Measurements from ENCODE around the gene PARD3B. TPM values are rescaled to one million over a fixed set of nuclear protein-coding genes. Genes with fewer than 3 reads are reported as not detected.

Gene PARD3B
- total RNA-seq, 1 donor from 2014 or later: 6.4 TPM

DNA sequence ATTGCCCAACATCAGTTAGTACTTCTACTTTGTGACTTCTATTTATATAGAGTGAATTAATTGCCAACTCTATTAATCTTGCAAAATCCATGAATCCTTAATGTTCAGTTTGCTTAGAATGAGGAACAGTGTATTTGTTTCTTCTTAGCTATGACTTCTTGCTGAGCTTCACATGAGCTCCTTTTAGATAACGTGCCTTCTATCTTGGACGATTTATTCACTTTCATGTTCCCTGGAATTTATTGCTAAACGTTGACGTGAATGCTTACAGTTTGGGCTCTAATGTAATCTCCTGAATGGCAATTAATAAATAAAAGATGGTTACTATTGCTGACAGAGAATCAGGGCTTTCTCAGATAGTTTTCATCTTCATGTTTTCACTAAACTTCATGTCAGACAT is 752.6 kb downstream of the PARD3B start:
- DNase-seq (ENCODE audit: low read depth in 2 of 2): no peak

DNA sequence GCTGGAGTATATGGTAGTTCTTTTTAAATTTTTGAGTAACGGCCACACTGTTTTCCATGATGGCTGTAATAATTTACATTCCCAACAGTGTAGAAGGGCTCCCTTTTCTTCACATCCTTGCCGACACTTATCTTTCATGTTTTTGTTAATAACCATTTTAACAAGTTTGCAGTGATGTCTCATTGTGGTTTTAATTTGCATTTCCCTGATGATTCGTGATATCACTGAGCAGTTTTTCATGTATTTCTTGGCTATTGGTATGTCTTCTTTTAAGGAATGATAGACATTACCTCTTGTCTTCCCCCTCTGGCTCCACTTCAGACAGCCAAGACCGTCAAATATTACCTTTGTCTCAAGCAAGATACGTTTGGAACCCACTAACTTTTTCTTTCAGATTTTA is 765.9 kb downstream of the PARD3B start:
- no peak for DNase-seq (ENCODE audit: low read depth in 2 of 2)

DNA sequence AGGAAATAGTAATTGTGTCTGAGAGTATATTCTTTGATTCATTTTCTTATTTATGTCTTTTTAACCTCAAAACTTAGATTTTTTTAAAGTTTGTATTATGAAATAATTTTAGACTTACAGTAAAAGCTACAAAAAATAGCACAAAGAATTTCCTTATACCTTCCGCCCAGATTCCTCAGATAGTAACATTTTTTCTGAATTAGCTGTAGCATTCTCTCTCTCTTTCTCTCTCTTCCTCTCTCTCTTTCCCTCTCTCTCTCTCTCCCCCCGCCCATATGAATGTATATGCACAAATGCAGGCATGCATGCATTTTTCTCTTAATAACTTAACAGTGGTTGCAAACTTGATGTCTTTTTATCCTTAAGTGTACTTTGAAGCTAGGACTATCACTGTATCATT is 776.0 kb downstream of the PARD3B start:
- DNase-seq (ENCODE audit: low read depth in 2 of 2): no peak

DNA sequence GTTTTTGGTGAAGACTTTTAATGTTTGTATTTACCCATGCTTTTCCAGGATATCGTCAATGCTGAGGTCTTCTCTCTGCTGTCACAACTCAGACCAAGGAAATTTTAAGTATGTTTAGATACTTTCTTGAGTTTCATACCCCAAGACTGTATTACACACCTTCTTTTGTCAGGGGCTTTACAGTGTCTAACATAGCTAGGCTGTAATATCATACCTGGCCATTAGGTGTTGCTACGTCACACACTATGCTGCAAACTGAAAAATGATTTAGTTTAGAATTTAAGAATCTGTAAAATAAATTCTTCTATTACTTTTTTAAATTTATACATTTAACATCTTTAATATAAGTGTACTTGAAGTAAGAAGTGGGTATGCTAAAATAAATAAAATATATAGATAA is 778.7 kb downstream of the PARD3B start:
- peak in 1 of 2 donors; percentile 8 for DNase-seq (ENCODE audit: low read depth in 2 of 2)

DNA sequence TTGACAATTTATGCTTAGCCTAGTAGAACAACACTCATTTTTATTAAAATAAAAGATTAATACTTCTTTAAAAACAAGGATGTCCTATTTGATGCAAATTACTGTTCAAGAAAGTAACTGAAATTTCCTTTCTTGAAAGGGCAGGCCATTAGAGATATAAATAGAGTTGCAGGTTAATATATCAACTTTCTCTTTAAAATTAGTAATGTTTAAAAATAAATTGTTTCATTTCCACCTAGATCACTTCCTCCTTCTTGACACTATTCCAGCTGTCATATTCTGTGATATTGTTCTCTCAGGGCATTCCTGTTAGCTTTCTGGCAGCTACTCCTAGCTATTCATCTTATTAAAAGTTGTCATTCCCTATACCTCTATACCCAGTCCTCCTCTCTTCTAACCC is 779.1 kb downstream of the PARD3B start:
- DNase-seq (ENCODE audit: low read depth in 2 of 2): peak in 1 of 2 donors; percentile 4

DNA sequence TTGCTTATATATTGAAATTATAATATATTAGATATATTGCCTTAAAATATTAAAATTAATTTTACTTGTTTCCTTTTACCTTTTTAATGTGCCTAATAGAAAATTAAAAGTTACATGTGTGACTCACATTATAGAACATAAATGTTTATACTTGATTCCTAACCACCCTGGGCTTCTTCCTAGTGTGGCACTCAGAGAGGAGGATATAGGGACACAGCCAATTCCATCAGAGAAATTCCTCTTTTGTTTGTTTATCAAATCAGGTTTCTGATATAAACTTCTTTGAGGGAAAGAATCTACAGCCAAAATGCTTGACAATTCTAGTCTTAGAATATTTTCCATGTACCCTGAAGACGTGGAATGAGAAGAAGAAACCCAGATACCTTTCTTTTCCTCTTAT is 788.1 kb downstream of the PARD3B start:
- DNase-seq (ENCODE audit: low read depth in 2 of 2): no peak

DNA sequence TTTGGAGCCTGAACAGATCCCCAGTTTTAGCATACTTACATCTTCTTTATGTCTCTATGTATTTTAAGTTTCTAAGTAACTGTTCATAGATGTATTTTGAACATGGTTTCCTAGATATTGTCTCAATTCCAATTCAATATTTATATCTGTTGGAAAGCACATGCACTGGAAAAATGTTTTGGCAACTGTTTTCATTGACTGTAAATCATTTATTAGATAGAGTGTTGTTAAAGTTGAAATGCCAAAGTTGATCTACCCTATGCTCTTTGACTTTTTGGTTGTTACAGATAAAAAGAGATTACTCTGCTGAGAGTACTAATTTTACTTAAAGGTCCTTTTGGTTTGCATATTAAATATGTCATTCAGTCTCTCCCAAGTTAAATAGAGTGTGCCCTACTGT is 792.0 kb downstream of the PARD3B start:
- DNase-seq (ENCODE audit: low read depth in 2 of 2): no peak

DNA sequence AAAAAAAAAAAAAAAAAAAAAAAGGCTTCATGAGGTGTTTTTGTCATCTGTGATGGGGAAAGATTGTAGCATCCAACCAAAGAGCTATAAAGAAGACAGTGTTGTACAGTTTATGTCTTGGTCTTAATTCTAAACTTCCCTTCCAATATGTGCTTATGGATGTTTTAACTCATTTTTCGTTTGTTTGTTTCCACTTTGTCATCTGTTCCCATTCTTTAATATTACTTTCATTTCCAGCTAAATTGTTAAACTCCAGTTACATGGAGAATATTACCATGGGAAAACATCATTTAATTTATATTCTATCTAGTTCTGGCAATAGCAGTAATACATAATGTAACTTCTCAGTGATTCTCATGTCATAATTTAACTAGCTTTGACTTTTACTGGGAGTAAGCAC is 792.9 kb downstream of the PARD3B start:
- DNase-seq (ENCODE audit: low read depth in 2 of 2): no peak

DNA sequence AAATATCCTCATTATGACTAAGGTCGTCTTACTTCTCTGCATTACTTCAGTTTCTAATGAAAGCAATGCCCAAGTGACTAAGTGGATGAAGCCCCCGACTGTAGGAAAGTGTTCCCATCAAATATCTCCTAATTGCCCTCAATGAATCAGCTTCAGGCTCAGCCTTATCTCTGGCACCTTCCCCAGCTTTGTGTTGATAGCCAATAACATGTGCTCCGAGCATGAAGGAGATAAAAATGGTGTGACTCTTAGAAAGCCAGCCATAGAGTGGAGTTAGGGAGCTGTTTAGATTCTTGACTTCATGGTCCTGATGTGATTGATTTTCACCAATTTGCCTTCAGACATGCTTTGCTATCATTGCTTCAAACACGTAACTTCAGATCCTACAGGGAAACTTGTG is 797.8 kb downstream of the PARD3B start:
- no peak for DNase-seq (ENCODE audit: low read depth in 2 of 2)

DNA sequence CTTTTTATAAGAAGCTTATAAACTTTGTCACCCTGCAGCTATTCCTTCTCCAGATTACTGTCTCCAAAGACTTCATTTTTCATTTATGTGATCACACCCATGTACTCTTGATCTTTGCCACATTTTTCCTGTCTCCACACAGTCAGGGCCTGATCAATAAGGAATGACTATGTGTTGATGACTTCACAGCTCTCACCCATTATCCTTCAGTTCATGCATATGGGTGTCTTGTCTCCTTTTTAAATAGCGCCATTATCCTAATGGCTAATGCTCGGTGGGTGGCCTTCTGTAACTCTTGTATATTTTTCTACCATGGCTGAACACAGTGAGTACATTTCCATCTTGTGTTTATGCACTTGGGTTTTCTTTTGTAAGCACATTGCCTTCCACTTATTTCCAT is 801.4 kb downstream of the PARD3B start:
- DNase-seq (ENCODE audit: low read depth in 2 of 2): no peak

DNA sequence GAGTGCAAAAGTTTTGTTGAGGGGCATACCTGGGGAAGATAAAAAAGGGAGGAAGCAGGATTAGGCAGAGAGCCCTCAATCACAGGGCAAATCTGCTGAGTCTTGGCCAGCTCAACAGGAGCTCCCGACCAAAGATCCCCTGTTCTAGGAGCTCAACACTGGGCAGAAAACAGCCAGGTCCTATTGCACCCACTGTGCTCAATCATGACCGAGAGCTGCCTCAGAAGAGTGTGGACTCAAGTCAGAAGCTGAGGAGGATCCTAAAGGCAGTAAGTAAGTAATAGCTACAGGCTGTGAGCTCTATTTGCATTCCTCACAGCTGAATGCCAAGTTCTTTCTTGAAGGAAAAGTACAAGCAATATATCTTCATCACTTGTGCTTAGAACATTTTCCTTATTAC is 802.6 kb downstream of the PARD3B start:
- DNase-seq (ENCODE audit: low read depth in 2 of 2): no peak

DNA sequence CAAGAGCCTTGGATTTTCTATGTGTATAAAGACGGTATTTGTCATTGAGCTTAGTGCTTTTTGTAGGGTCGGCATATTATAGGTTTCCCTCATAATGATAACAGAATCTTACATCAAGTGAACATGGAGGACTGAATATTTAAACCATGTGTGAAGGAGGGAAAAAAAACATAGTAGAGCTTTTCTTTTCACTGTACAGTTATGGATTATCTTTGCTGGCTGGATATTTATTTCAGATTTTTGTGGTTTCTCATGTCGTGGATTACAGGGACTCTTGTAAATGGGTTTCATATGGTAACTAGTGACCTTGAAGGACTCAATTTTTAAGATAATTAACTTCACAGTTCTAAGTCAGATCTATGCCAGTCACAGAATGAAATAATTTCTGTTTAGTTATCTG is 806.8 kb downstream of the PARD3B start:
- no peak for DNase-seq (ENCODE audit: low read depth in 2 of 2)

DNA sequence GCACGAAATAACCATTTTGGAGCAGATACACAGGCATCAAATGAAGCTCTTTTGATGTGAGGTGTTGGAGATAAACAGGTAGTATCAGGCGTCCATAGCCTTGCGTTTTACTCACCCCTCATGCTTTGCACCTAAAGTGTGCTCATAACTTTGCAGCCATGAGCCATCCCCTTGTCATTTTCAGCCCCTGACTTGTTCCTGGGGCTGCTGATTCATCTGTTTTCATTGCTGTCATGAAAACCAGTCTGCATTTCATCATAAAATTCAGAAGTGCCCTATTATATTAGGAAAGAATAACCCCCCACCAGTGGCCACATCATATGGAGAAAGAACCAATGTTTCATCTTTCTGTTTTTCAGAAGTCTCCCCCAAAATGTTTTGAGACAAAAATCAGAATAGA is 807.3 kb downstream of the PARD3B start:
- DNase-seq (ENCODE audit: low read depth in 2 of 2): no peak

DNA sequence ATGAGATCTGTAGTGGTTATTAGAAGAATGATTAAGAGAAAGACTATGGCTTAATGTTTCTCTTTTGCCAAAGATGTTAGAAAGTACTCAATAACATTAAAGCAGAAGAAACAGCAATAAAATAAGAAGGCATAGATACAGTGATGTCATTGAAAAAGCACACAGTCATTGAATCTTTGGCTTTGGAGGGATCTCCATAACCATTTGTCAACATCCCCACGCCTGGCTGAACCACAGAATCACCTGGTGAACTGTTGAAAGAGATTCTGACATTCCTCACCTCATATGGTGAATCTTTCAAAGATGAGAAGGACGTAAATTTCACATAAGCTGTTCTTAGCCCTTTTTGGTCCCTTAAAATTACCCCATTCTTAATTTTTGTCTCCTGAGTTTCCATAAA is 812.5 kb downstream of the PARD3B start:
- no peak for DNase-seq (ENCODE audit: low read depth in 2 of 2)

DNA sequence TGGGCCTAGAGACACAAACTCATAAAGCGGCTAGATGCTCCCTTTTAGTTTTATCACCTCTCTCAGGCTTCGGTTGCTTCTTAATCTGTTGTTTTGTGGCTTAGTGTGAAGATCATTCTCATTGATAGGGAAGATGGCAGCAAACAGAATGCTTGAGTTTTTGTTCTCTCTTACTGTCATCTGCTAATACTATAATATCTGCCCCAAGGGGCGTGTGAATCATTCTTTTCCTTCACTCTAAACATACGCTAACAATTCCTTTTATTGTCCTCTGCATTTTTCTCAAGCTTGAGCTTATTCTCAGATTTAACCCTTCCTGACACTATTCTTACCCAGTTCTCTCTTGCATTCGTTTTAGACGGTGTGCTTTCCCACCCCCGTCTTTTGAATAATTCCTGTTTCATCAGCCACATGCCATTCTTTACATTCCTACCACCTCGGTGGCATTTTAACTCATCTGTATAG is 813.1 kb downstream of the PARD3B start:
- no peak for DNase-seq (ENCODE audit: low read depth in 2 of 2)

DNA sequence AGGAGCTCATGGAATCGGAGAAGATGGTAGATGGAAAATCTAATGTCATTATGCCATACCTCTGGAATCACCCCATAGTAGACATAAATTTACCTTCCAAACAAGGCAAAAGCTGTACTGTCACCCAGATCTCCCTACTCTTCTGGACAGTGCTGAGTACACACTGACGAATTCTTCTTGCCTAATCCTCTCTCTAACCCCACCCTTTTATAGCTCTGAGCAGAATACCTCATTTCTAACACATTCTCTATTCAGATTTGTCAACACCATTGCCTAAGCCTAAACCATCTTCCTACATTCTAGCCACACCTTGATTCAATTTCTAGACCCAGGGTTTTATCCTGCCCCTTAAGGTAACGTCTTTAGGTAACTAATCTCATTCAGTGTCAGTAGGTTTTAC is 816.0 kb downstream of the PARD3B start:
- DNase-seq (ENCODE audit: low read depth in 2 of 2): no peak

DNA sequence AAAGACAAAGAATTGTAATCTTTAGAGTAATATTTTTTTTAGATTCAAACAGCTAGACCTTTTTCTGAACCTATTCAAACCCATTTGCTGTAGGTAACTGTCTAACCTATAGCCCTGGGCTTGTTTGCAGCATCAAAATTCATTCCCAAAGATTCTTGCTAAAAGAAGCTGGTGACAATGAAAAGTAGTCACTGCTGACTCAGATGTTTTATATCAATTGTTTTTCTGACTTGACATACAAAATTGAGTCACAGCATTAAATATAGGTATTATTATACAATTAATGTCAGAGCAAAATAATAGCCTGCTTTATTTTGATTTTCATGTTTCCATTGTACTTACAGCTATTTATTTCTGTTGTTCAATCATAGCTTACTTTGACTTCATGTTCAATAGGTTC is 816.7 kb downstream of the PARD3B start:
- no peak for DNase-seq (ENCODE audit: low read depth in 2 of 2)

DNA sequence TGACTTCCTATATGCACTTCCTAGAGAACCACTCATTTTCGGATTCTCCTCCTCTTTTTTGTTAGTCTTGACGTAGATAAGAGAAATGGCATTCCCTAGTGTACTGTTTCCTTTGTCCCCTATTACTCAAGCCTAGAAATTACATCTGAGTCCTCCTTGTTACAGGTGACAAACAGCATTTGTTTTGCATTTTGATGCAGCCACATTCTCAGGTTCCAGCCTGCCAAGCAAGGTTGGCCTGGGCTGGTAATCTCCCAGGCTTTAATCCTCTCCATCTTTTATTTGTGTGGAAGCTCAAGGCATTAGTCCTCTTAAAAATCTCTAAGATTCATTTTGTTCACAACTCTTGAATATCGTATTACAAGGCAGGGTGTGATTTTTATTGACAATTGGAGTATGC is 819.0 kb downstream of the PARD3B start:
- DNase-seq (ENCODE audit: low read depth in 2 of 2): no peak

DNA sequence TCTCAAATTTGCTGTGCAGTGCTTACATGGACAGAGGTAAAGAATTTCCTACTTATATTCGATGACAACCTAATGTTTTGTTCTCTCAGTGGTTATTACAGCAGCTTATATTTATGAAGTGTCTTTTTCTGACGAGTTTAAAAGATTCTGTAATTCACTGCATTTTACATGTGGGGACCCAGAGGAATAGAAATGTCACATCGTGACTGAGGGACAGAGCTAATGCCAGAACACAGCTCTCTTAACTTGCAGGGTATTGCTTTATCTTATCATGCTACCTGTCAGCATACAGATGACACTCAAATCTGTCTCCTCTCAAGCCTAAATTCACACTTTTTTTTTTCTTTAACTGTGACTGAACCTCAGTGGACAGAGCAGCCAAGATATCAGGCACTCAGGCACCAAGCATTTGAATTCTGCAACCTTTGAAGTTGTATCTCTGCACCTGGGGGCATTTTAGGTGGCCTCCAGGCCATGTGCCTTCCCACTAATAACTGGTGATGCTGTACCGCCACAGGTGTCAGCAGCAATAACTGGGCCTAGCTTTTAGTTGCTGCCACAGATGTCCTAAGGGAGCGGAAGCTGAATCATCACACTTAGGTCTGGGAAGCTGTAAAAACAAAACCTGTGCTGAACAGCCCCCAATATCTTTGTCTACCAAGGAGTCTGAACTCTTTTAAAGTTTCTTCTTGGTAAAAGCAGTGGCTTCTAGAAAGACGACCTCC is 821.2 kb downstream of the PARD3B start:
- peak in 1 of 2 donors; percentile 36 for DNase-seq (ENCODE audit: low read depth in 2 of 2)

DNA sequence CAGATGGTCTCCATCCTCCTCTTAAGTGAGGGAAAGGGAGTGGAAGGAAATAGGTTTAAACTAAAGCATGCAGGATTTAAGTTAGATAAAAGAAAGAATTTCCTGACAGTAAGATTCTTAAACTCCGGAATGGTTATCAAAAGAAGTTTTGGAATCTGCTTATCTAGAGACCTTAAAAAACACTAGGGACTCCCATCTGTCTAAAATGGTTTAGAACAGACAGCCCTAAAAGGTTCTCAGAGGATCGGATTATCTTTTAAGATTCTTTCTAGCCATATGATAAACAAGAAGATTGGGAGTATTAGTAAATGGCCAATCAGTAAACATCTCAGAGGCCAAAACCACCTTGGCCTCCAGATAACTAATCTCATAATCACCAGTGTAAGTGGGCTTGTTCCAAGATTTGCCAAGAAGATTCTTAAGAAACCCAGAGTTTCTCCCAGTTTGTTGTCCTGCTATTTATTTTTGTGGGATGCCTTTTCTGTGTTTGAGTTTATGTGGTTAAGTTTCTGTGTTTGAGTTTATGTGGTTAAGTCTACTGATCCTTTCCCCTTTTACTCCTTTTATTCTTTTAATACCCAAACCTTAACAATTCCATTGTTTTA is 822.2 kb downstream of the PARD3B start:
- no peak for DNase-seq (ENCODE audit: low read depth in 2 of 2)

DNA sequence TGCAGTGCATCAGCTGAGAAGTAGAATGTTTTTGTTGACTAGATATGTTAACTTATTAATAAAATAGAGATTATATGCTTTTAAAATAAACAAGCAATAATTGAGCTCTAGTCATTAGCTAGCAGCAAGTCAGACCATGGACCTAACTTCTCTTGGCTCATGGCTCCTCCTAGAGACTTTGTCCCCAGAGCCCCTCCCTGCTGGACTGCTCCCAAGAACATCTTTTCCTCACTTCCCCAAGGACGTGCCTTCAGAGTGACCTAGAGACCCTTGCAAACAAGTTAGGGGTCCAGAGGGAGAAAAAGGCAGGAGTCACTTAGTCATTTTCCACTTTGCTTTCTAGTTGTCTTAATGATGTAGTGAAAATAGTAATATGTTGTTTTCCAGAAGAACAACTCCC is 824.5 kb downstream of the PARD3B start:
- peak in 1 of 2 donors; percentile 32 for DNase-seq (ENCODE audit: low read depth in 2 of 2)

DNA sequence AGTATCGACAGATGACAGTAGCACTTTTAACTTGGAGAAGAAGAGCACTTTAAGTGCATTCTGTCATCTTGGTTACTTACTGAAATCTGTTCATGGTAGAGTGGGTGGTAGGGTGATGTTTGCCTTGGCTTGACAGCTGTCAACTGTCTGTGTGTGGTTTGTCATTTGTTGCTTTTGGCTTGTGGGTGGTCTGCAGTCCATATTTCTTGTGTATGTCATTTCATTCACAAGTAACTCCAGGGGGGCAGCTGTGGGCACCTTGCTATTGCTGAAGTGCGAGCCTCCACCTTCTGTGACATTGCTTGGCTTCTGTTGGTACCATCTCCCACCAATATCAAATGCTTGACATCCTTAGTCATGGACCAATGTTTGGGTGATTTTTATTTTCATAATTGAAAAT is 825.5 kb downstream of the PARD3B start:
- DNase-seq (ENCODE audit: low read depth in 2 of 2): no peak

DNA sequence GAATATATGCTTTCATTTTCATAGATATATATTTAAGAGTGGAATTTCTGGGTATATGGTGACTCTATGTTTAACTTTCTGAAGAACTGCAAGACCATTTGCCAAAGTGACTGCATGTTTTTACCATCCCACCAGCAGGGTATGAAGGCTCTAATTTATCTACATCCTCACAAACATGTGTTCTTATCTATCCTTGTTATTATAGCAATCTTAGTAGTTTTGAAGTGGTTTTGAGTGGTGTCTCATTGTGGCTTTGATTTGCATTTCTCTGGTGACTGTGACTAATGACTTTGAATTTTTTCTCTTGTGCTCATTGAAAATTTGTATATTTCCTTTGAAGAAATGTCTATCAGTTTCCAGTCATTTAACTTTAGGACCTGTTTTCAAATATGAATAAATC is 826.9 kb downstream of the PARD3B start:
- no peak for DNase-seq (ENCODE audit: low read depth in 2 of 2)

Measured in dermis microvascular lymphatic vessel endothelial cell (primary cell).